ENCODE measurements around the gene VSIG4. TPM values are rescaled to one million over a fixed set of nuclear protein-coding genes. Genes with fewer than 3 reads are reported as not detected.

Gene VSIG4
- polyA plus RNA-seq (2013, experiment 1 of 2) = not detected
- polyA plus RNA-seq (2013, experiment 2 of 2) = not detected

- no peak within 1 kb of the TSS for H3K4ac ChIP-seq (ENCODE audit: low read length)
- no peak within 1 kb of the TSS for H4K8ac ChIP-seq (ENCODE audit: low read depth, low read length)
- H3K23ac ChIP-seq (ENCODE audit: low read depth, low read length, poor library complexity) = no peak within 1 kb of the TSS
- H3K4me1 ChIP-seq (ENCODE audit: control insufficient read depth in 2 of 2, insufficient read depth in 1 of 2, low read depth in 1 of 2, low read length in 2 of 2) = no peaks in the 10 kb centered on the region
- no peak within 1 kb of the TSS for H3K18ac ChIP-seq (ENCODE audit: low read length)
- H3K14ac ChIP-seq (ENCODE audit: low read length) = no peak within 1 kb of the TSS
- WGBS, 2 donors (ENCODE audit: extremely low coverage in 2 of 2, insufficient read length in 2 of 2, insufficient replicate concordance in 1 of 2) = no CpG with 5 or more reads among the region's 2 CpGs
- H2BK5ac ChIP-seq (ENCODE audit: low read length) = no peak within 1 kb of the TSS
- DNase-seq (ENCODE audit: low spot score) = no peak
- H3K9ac ChIP-seq (ENCODE audit: low read depth, low read length, poor library complexity) = no peak within 1 kb of the TSS
- no peak within 1 kb of the TSS for H3K27ac ChIP-seq (replicated peaks; ENCODE audit: low read length)
- no peaks in the 10 kb centered on the region for H3K27me3 ChIP-seq (ENCODE audit: control insufficient read depth in 3 of 3, insufficient read depth in 3 of 3, low read depth in 1 of 3, low read length in 3 of 3)
- no peak within 1 kb of the TSS for H2BK120ac ChIP-seq (ENCODE audit: low read depth, low read length)
- no peak within 1 kb of the TSS for H4K91ac ChIP-seq (ENCODE audit: low read depth, low read length, poor library complexity)
- no peaks in the 10 kb centered on the region for H3K9me3 ChIP-seq (replicated peaks in 1 of 2; ENCODE audit: control insufficient read depth in 2 of 2, insufficient read depth in 1 of 2, low read depth in 1 of 2, low read length in 2 of 2)
- H2AFZ ChIP-seq (ENCODE audit: low read length) = no peak within 1 kb of the TSS
- no peak within 1 kb of the TSS for H2AK5ac ChIP-seq (ENCODE audit: low read depth, low read length)
- H3K36me3 ChIP-seq (replicated peaks in 1 of 2; ENCODE audit: control insufficient read depth in 2 of 2, insufficient read depth in 2 of 2, low read length in 2 of 2) = no peaks in the 10 kb centered on the region
- no peak within 1 kb of the TSS for H2BK12ac ChIP-seq (ENCODE audit: low read length)
- H3K4me2 ChIP-seq (ENCODE audit: insufficient read depth, low read length, poor library complexity, severe bottlenecking) = no peak within 1 kb of the TSS
- no peaks in the 10 kb centered on the region for H3K79me1 ChIP-seq (ENCODE audit: low read depth, low read length)
- no peak within 1 kb of the TSS for H2BK15ac ChIP-seq (ENCODE audit: low read length)
- no peak within 1 kb of the TSS for H3K4me3 ChIP-seq (ENCODE audit: low read length in 2 of 2)
Observed at GRCh38 chrX:66039944-66040343, at the start of gene VSIG4. TSS of gene VSIG4 (minus strand) at chrX:66040080. CDS start at chrX:66039998, 82 bp downstream.

DNA sequence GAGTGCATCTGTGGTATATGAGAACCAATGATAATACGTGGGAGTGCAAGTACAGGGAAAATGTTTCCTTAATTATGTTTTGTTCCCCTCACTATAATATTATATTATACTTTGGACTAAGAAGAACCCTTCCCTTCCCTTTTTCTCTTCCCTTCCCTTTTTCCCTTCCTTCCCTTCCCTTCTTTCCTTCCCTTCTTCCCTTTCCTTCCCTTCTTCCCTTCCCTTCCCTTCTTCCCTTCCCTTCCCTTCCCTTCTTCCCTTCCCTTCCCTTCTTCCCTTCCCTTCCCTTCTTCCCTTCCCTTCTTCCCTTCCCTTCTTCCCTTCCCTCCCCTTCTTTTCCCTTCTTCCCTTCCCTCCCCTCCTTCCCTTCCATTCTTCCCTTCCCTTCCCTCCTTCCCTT is 36.9 kb upstream of the VSIG4 start:
- H2AK5ac ChIP-seq (ENCODE audit: low read depth, low read length) = no peak overlapping the region

GRCh38 chrX:66074920-66075879 is 35.3 kb upstream of the VSIG4 start:
- H3K18ac ChIP-seq (ENCODE audit: low read length) = no peak overlapping the region
- H3K14ac ChIP-seq (ENCODE audit: low read length) = no peak overlapping the region
- H4K91ac ChIP-seq (ENCODE audit: low read depth, low read length, poor library complexity) = no peak overlapping the region
- no peaks in the 10 kb centered on the region for H3K9me3 ChIP-seq (replicated peaks in 1 of 2; ENCODE audit: control insufficient read depth in 2 of 2, insufficient read depth in 1 of 2, low read depth in 1 of 2, low read length in 2 of 2)
- no CpG with 5 or more reads among the region's 24 CpGs for WGBS, 2 donors (ENCODE audit: extremely low coverage in 2 of 2, insufficient read length in 2 of 2, insufficient replicate concordance in 1 of 2)
- no peak overlapping the region for H2BK12ac ChIP-seq (ENCODE audit: low read length)
- H2AFZ ChIP-seq (ENCODE audit: low read length) = no peak overlapping the region
- no peaks in the 10 kb centered on the region for H3K36me3 ChIP-seq (replicated peaks in 1 of 2; ENCODE audit: control insufficient read depth in 2 of 2, insufficient read depth in 2 of 2, low read length in 2 of 2)
- no peak for DNase-seq (ENCODE audit: low spot score)
- H3K9ac ChIP-seq (ENCODE audit: low read depth, low read length, poor library complexity) = no peak overlapping the region
- H3K27ac ChIP-seq (replicated peaks; ENCODE audit: low read length) = no peak overlapping the region
- H3K79me1 ChIP-seq (ENCODE audit: low read depth, low read length) = no peaks in the 10 kb centered on the region
- no peak overlapping the region for H2BK120ac ChIP-seq (ENCODE audit: low read depth, low read length)
- H3K4me1 ChIP-seq (ENCODE audit: control insufficient read depth in 2 of 2, insufficient read depth in 1 of 2, low read depth in 1 of 2, low read length in 2 of 2) = no peaks in the 10 kb centered on the region
- H4K8ac ChIP-seq (ENCODE audit: low read depth, low read length) = no peak overlapping the region
- H3K4ac ChIP-seq (ENCODE audit: low read length) = no peak overlapping the region
- H3K4me2 ChIP-seq (ENCODE audit: insufficient read depth, low read length, poor library complexity, severe bottlenecking) = no peak overlapping the region
- no peak overlapping the region for H2BK15ac ChIP-seq (ENCODE audit: low read length)
- no peak overlapping the region for H3K23ac ChIP-seq (ENCODE audit: low read depth, low read length, poor library complexity)
- no peaks in the 10 kb centered on the region for H3K27me3 ChIP-seq (ENCODE audit: control insufficient read depth in 3 of 3, insufficient read depth in 3 of 3, low read depth in 1 of 3, low read length in 3 of 3)
- H2BK5ac ChIP-seq (ENCODE audit: low read length) = no peak overlapping the region
- no peak overlapping the region for H2AK5ac ChIP-seq (ENCODE audit: low read depth, low read length)
- no peak overlapping the region for H3K4me3 ChIP-seq (ENCODE audit: low read length in 2 of 2)

More for the DNA sequence above, 36.9 kb upstream of the VSIG4 start:
- no peak overlapping the region for H2BK5ac ChIP-seq (ENCODE audit: low read length)
- H4K8ac ChIP-seq (ENCODE audit: low read depth, low read length) = no peak overlapping the region
- no peaks in the 10 kb centered on the region for H3K9me3 ChIP-seq (replicated peaks in 1 of 2; ENCODE audit: control insufficient read depth in 2 of 2, insufficient read depth in 1 of 2, low read depth in 1 of 2, low read length in 2 of 2)
- H3K36me3 ChIP-seq (replicated peaks in 1 of 2; ENCODE audit: control insufficient read depth in 2 of 2, insufficient read depth in 2 of 2, low read length in 2 of 2) = no peaks in the 10 kb centered on the region
- H3K4me2 ChIP-seq (ENCODE audit: insufficient read depth, low read length, poor library complexity, severe bottlenecking) = no peak overlapping the region
- H3K27ac ChIP-seq (replicated peaks; ENCODE audit: low read length) = no peak overlapping the region
- no peak overlapping the region for H2BK15ac ChIP-seq (ENCODE audit: low read length)
- no peak overlapping the region for H3K14ac ChIP-seq (ENCODE audit: low read length)
- H2BK12ac ChIP-seq (ENCODE audit: low read length) = no peak overlapping the region
- H3K4me3 ChIP-seq (ENCODE audit: low read length in 2 of 2) = no peak overlapping the region
- no peaks in the 10 kb centered on the region for H3K27me3 ChIP-seq (ENCODE audit: control insufficient read depth in 3 of 3, insufficient read depth in 3 of 3, low read depth in 1 of 3, low read length in 3 of 3)
- no peak overlapping the region for H3K23ac ChIP-seq (ENCODE audit: low read depth, low read length, poor library complexity)
- no CpG with 5 or more reads among the region's 1 CpG for WGBS, 2 donors (ENCODE audit: extremely low coverage in 2 of 2, insufficient read length in 2 of 2, insufficient replicate concordance in 1 of 2)
- H3K79me1 ChIP-seq (ENCODE audit: low read depth, low read length) = no peaks in the 10 kb centered on the region
- no peak overlapping the region for H3K18ac ChIP-seq (ENCODE audit: low read length)
- no peak overlapping the region for H2AFZ ChIP-seq (ENCODE audit: low read length)
- no peak overlapping the region for H4K91ac ChIP-seq (ENCODE audit: low read depth, low read length, poor library complexity)
- no peak overlapping the region for H3K4ac ChIP-seq (ENCODE audit: low read length)
- DNase-seq (ENCODE audit: low spot score) = no peak
- no peak overlapping the region for H3K9ac ChIP-seq (ENCODE audit: low read depth, low read length, poor library complexity)
- H2BK120ac ChIP-seq (ENCODE audit: low read depth, low read length) = no peak overlapping the region
- no peaks in the 10 kb centered on the region for H3K4me1 ChIP-seq (ENCODE audit: control insufficient read depth in 2 of 2, insufficient read depth in 1 of 2, low read depth in 1 of 2, low read length in 2 of 2)

DNA sequence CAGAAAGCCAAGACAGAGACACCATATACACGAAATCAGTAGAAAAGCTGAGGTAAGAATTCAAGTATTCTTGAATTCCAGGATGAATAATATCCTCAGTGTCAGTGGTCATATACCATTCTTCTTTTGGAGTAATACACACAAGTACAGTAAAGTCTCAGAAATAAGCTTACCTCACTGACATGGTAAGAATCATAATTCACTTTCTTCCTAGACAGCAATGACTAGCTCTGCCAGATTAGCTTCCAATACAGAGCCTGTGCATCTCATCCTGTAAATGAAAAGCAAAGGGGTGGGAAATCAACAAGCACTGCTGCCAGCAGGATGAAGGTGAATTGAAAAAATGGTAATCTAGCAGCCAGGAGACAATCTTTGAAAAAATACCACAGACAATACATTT is 31.2 kb upstream of the VSIG4 start:
- no peak overlapping the region for H3K4ac ChIP-seq (ENCODE audit: low read length)
- no peaks in the 10 kb centered on the region for H3K36me3 ChIP-seq (replicated peaks in 1 of 2; ENCODE audit: control insufficient read depth in 2 of 2, insufficient read depth in 2 of 2, low read length in 2 of 2)
- no peak overlapping the region for H3K4me2 ChIP-seq (ENCODE audit: insufficient read depth, low read length, poor library complexity, severe bottlenecking)
- no peaks in the 10 kb centered on the region for H3K9me3 ChIP-seq (replicated peaks in 1 of 2; ENCODE audit: control insufficient read depth in 2 of 2, insufficient read depth in 1 of 2, low read depth in 1 of 2, low read length in 2 of 2)
- H2AK5ac ChIP-seq (ENCODE audit: low read depth, low read length) = no peak overlapping the region
- H2BK120ac ChIP-seq (ENCODE audit: low read depth, low read length) = no peak overlapping the region
- H3K27ac ChIP-seq (replicated peaks; ENCODE audit: low read length) = no peak overlapping the region
- no peaks in the 10 kb centered on the region for H3K79me1 ChIP-seq (ENCODE audit: low read depth, low read length)
- no peaks in the 10 kb centered on the region for H3K27me3 ChIP-seq (ENCODE audit: control insufficient read depth in 3 of 3, insufficient read depth in 3 of 3, low read depth in 1 of 3, low read length in 3 of 3)
- H4K8ac ChIP-seq (ENCODE audit: low read depth, low read length) = no peak overlapping the region
- no peak overlapping the region for H2AFZ ChIP-seq (ENCODE audit: low read length)
- H3K18ac ChIP-seq (ENCODE audit: low read length) = no peak overlapping the region
- no peak overlapping the region for H3K4me3 ChIP-seq (ENCODE audit: low read length in 2 of 2)
- no peak overlapping the region for H3K14ac ChIP-seq (ENCODE audit: low read length)
- H2BK12ac ChIP-seq (ENCODE audit: low read length) = no peak overlapping the region
- H2BK15ac ChIP-seq (ENCODE audit: low read length) = no peak overlapping the region
- no peak overlapping the region for H3K23ac ChIP-seq (ENCODE audit: low read depth, low read length, poor library complexity)
- no peak for DNase-seq (ENCODE audit: low spot score)
- H3K9ac ChIP-seq (ENCODE audit: low read depth, low read length, poor library complexity) = no peak overlapping the region
- no CpG with 5 or more reads among the region's 1 CpG for WGBS, 2 donors (ENCODE audit: extremely low coverage in 2 of 2, insufficient read length in 2 of 2, insufficient replicate concordance in 1 of 2)
- H4K91ac ChIP-seq (ENCODE audit: low read depth, low read length, poor library complexity) = no peak overlapping the region
- no peaks in the 10 kb centered on the region for H3K4me1 ChIP-seq (ENCODE audit: control insufficient read depth in 2 of 2, insufficient read depth in 1 of 2, low read depth in 1 of 2, low read length in 2 of 2)
- H2BK5ac ChIP-seq (ENCODE audit: low read length) = no peak overlapping the region

Data from neuronal stem cell (in vitro differentiated cells).